ENCODE data around the gene PCSK5. TPM values are rescaled to one million over a fixed set of nuclear protein-coding genes. Genes with fewer than 3 reads are reported as not detected.

The PCSK5 gene
- total RNA-seq, 1 donor from 2014 or later: 25.5 TPM

- DNase-seq (ENCODE audit: extremely low read depth, low read depth, low spot score): no peak
Observed at GRCh38 chr9:75998096-75998780, 107.8 kb downstream of the PCSK5 start.

- DNase-seq (ENCODE audit: extremely low read depth, low read depth, low spot score): no peak
Observed at GRCh38 chr9:76001459-76001858, 111.0 kb downstream of the PCSK5 start.

- no peak for DNase-seq (ENCODE audit: extremely low read depth, low read depth, low spot score)
Observed at GRCh38 chr9:76003041-76003440, 112.6 kb downstream of the PCSK5 start.

- DNase-seq (ENCODE audit: extremely low read depth, low read depth, low spot score): no peak
Observed at GRCh38 chr9:76004526-76004925, 114.1 kb downstream of the PCSK5 start.

- DNase-seq (ENCODE audit: extremely low read depth, low read depth, low spot score): no peak
Observed at GRCh38 chr9:76007935-76008334, 117.5 kb downstream of the PCSK5 start.

- no peak for DNase-seq (ENCODE audit: extremely low read depth, low read depth, low spot score)
Observed at GRCh38 chr9:76013809-76014208, 123.3 kb downstream of the PCSK5 start.

- DNase-seq (ENCODE audit: extremely low read depth, low read depth, low spot score): no peak
Observed at GRCh38 chr9:76018235-76018634, 127.8 kb downstream of the PCSK5 start.

- no peak for DNase-seq (ENCODE audit: extremely low read depth, low read depth, low spot score)
Observed at GRCh38 chr9:76018761-76019160, 128.3 kb downstream of the PCSK5 start.

- no peak for DNase-seq (ENCODE audit: extremely low read depth, low read depth, low spot score)
Observed at GRCh38 chr9:76020652-76021051, 130.2 kb downstream of the PCSK5 start.

- no peak for DNase-seq (ENCODE audit: extremely low read depth, low read depth, low spot score)
Observed at GRCh38 chr9:76022317-76022716, 131.8 kb downstream of the PCSK5 start.

GRCh38 chr9:76023715-76024195, 133.3 kb downstream of the PCSK5 start:
- DNase-seq (ENCODE audit: extremely low read depth, low read depth, low spot score): no peak

- DNase-seq (ENCODE audit: extremely low read depth, low read depth, low spot score): no peak
Observed at GRCh38 chr9:76025286-76025685, 134.8 kb downstream of the PCSK5 start.

GRCh38 chr9:76026796-76027195, 136.3 kb downstream of the PCSK5 start:
- no peak for DNase-seq (ENCODE audit: extremely low read depth, low read depth, low spot score)

- no peak for DNase-seq (ENCODE audit: extremely low read depth, low read depth, low spot score)
Observed at GRCh38 chr9:76027416-76027815, 136.9 kb downstream of the PCSK5 start.

GRCh38 chr9:76027861-76028260, 137.4 kb downstream of the PCSK5 start:
- no peak for DNase-seq (ENCODE audit: extremely low read depth, low read depth, low spot score)

GRCh38 chr9:76032038-76032796, 141.7 kb downstream of the PCSK5 start:
- no peak for DNase-seq (ENCODE audit: extremely low read depth, low read depth, low spot score)

GRCh38 chr9:76032797-76033373, 142.4 kb downstream of the PCSK5 start:
- no peak for DNase-seq (ENCODE audit: extremely low read depth, low read depth, low spot score)

GRCh38 chr9:76034049-76034448, 143.6 kb downstream of the PCSK5 start:
- DNase-seq (ENCODE audit: extremely low read depth, low read depth, low spot score): no peak

- DNase-seq (ENCODE audit: extremely low read depth, low read depth, low spot score): no peak
Observed at GRCh38 chr9:76036762-76037161, 146.3 kb downstream of the PCSK5 start.

GRCh38 chr9:76037587-76038225, 147.2 kb downstream of the PCSK5 start:
- DNase-seq (ENCODE audit: extremely low read depth, low read depth, low spot score): no peak

- DNase-seq (ENCODE audit: extremely low read depth, low read depth, low spot score): no peak
Observed at GRCh38 chr9:76038431-76038830, 148.0 kb downstream of the PCSK5 start.

All from glomerular endothelial cell (primary cell).